H1 (cell line): ENCODE results near the gene CYTH1. TPM values are rescaled to one million over a fixed set of nuclear protein-coding genes. Genes with fewer than 3 reads are reported as not detected.

Experiments used
- CBX5 ChIP-seq: fragments of 300-800, 300-1000 bp; sonication (generic); IDR thresholded peaks from 2 replicates; pipeline ENCODE4 v1.7.1; 2016; ENCODE audit warnings: antibody characterized with exemption, low read length, low read depth
- RBBP5 ChIP-seq: IDR thresholded peaks from 2 replicates; pipeline ENCODE4 v1.7.1; 2012; ENCODE audit warnings: low read depth, mild to moderate bottlenecking, inconsistent platforms, low read length, moderate library complexity, borderline replicate concordance
- polyA plus RNA-seq, 7 experiments: library from polyadenylated mRNA; depleted of rRNA in 3 of 7; stranded (reverse) in 5 of 7; unstranded in 2 of 7; fragments of >200 nt in 5 of 7; fragments of 200-250 nt in 2 of 7; gene quantifications; 1 replicate in 5 of 7; 2 replicates in 1 of 7; 4 replicates in 1 of 7; pipeline versions ENCODE4 v1.2.1 to v1.2.3, GENCODE V29; 2011 to 2013; ENCODE audit warnings: missing spikeins in 2 of 7, mixed read lengths in 2 of 7
- total RNA-seq: library from RNA; stranded (reverse); fragmentation: NEBNext Ultra II Directional; extraction: Animal tissue kit (Norgen Biotek cat#: 25700); gene quantifications from 2 replicates; pipeline ENCODE4 v1.2.1, GENCODE V29; 2021

The CYTH1 gene
- total and polyA plus RNA-seq, 2 of the 8 experiments (the other 6 are each of a cell fraction or from before 2014, with no cell fraction given), result 12.8 to 14.8 TPM

- TF ChIP-seq RBBP5 (no peak), CBX5 (no peak)
These were observed 44.3 kb upstream of the CYTH1 start (continued) for GRCh38 chr17:78826421-78826820.
